Neuronal stem cell (in vitro differentiated cells): Measurements from ENCODE around the gene COX5A.

Source experiments
- DNase-seq: peaks from one replicate; pipeline ENCODE4 v3.0.0-alpha.2; 2013; ENCODE audit warnings: low spot score
- H2AFZ ChIP-seq: one replicate; pipeline ENCODE4 v1.6.1; 2013; ENCODE audit warnings: mild to moderate bottlenecking, low read length, inconsistent platforms
- H2AK5ac ChIP-seq: 2 replicates; pipeline ENCODE4 v1.6.1; 2013; ENCODE audit warnings: low read depth, mild to moderate bottlenecking, inconsistent platforms, low read length, moderate library complexity, mixed read lengths
- H2BK120ac ChIP-seq: 2 replicates; pipeline ENCODE4 v1.6.1; 2013; ENCODE audit warnings: low read depth, mild to moderate bottlenecking, inconsistent platforms, low read length, moderate library complexity, mixed read lengths
- H2BK12ac ChIP-seq: one replicate; pipeline ENCODE4 v1.6.1; 2013; ENCODE audit warnings: low read length, inconsistent platforms
- H2BK15ac ChIP-seq: 2 replicates; pipeline ENCODE4 v1.6.1; 2013; ENCODE audit warnings: mild to moderate bottlenecking, low read length, inconsistent platforms, mixed read lengths
- H2BK5ac ChIP-seq: one replicate; pipeline ENCODE4 v1.6.1; 2013; ENCODE audit warnings: inconsistent platforms, mild to moderate bottlenecking, low read length, moderate library complexity
- H3K14ac ChIP-seq: one replicate; pipeline ENCODE4 v1.6.1; 2013; ENCODE audit warnings: low read length, inconsistent platforms
- H3K18ac ChIP-seq: 2 replicates; pipeline ENCODE4 v1.6.1; 2013; ENCODE audit warnings: low read length, inconsistent platforms
- H3K23ac ChIP-seq: 2 replicates; pipeline ENCODE4 v1.6.1; 2013; ENCODE audit warnings: low read depth, mild to moderate bottlenecking, mixed read lengths, low read length, inconsistent platforms; ENCODE audit not compliant: poor library complexity
- H3K27ac ChIP-seq: replicated peaks from 3 replicates; pipeline ENCODE4 v1.5.1; 2013; ENCODE audit warnings: low read length, inconsistent platforms
- H3K27me3 ChIP-seq, 3 experiments: 2 replicates each; pipeline ENCODE4 v1.6.1; 2013; ENCODE audit warnings: low read length in 3 of 3, mild to moderate bottlenecking in 2 of 3, inconsistent platforms in 1 of 3, low read depth in 1 of 3, mixed read lengths in 1 of 3, moderate library complexity in 1 of 3; ENCODE audit not compliant: control insufficient read depth in 3 of 3, insufficient read depth in 3 of 3
- H3K36me3 ChIP-seq, 2 donors: replicated peaks in 1 of 2; 2 replicates each; pipeline ENCODE4 v1.6.1; 2013; ENCODE audit warnings: low read length in 2 of 2; ENCODE audit not compliant: control insufficient read depth in 2 of 2, insufficient read depth in 2 of 2
- H3K4ac ChIP-seq: 2 replicates; pipeline ENCODE4 v1.6.1; 2013; ENCODE audit warnings: inconsistent platforms, mild to moderate bottlenecking, low read length, moderate library complexity
- H3K4me1 ChIP-seq, 2 donors: 1 replicate in 1 of 2; 2 replicates in 1 of 2; pipeline ENCODE4 v1.6.1; 2013; ENCODE audit warnings: low read length in 2 of 2, low read depth in 1 of 2; ENCODE audit not compliant: control insufficient read depth in 2 of 2, insufficient read depth in 1 of 2
- H3K4me2 ChIP-seq: one replicate; pipeline ENCODE4 v1.6.1; 2013; ENCODE audit warnings: mild to moderate bottlenecking, low read length, inconsistent platforms; ENCODE audit not compliant: insufficient read depth, poor library complexity, severe bottlenecking
- H3K4me3 ChIP-seq, 2 donors: 2 replicates each; pipeline ENCODE4 v1.5.1; 2013; ENCODE audit warnings: low read length in 2 of 2, mild to moderate bottlenecking in 2 of 2, inconsistent platforms in 1 of 2, moderate library complexity in 1 of 2
- H3K79me1 ChIP-seq: one replicate; pipeline ENCODE4 v1.6.1; 2013; ENCODE audit warnings: low read depth, mild to moderate bottlenecking, inconsistent platforms, low read length, moderate library complexity
- H3K9ac ChIP-seq: one replicate; pipeline ENCODE4 v1.6.1; 2013; ENCODE audit warnings: mild to moderate bottlenecking, low read depth, low read length, inconsistent platforms; ENCODE audit not compliant: poor library complexity
- H3K9me3 ChIP-seq, 2 donors: replicated peaks in 1 of 2; 2 replicates each; pipeline versions ENCODE3 to v1.6.1; 2013; ENCODE audit warnings: low read length in 2 of 2, mild to moderate bottlenecking in 2 of 2, inconsistent platforms in 1 of 2, low read depth in 1 of 2, mixed read lengths in 1 of 2, moderate library complexity in 1 of 2; ENCODE audit not compliant: control insufficient read depth in 2 of 2, insufficient read depth in 1 of 2
- H4K8ac ChIP-seq: one replicate; pipeline ENCODE4 v1.6.1; 2013; ENCODE audit warnings: low read depth, mild to moderate bottlenecking, inconsistent platforms, low read length, moderate library complexity
- H4K91ac ChIP-seq: one replicate; pipeline ENCODE4 v1.6.1; 2013; ENCODE audit warnings: low read length, low read depth, mild to moderate bottlenecking, inconsistent platforms; ENCODE audit not compliant: poor library complexity
- WGBS, 2 donors: extraction: QIAGEN DNeasy Blood & Tissue Kit; methylation state at CpG; one replicate each; pipeline ENCODE4 v1.1.7; 2013; ENCODE audit warnings: missing lambda C conversion rate in 2 of 2, mixed read lengths in 1 of 2; ENCODE audit not compliant: insufficient read length in 2 of 2, insufficient replicate concordance in 1 of 2; ENCODE audit errors: extremely low coverage in 2 of 2; 5-methylcytosine and 5-hydroxymethylcytosine counted together

COX5A gene

DNA sequence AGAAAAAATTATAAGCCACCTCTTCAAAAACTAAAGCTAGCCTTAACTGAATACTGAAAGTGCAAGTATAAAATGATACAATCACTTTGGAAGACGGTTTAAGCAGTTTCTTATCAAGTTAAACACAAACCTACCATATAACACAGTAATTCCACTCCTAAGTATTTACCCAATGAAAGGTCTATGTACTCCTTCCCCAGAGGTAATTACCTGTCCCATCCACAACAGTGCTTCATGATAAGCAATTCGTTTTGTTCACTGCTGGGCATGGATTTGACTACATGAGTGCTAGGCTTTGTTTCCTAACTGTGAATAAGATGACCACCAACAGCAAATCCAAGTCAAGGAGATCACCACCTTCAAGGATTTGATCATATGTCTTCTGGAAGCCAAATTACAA is 4.3 kb downstream of the COX5A start:
- H3K79me1 ChIP-seq = peaks cover 3% of the 10 kb centered on the region
- H3K9ac ChIP-seq = no peak overlapping the region
- no peak overlapping the region for H3K23ac ChIP-seq
- no peaks in the 10 kb centered on the region for H3K27me3 ChIP-seq
- H2BK15ac ChIP-seq = no peak overlapping the region
- H3K4ac ChIP-seq = no peak overlapping the region
- H3K18ac ChIP-seq = no peak overlapping the region
- no peak overlapping the region for H3K4me3 ChIP-seq
- DNase-seq = no peak
- H3K27ac ChIP-seq = no peak overlapping the region
- H3K9me3 ChIP-seq = no peaks in the 10 kb centered on the region
- H4K91ac ChIP-seq = no peak overlapping the region
- H3K4me1 ChIP-seq = no peaks in the 10 kb centered on the region
- WGBS, 2 donors = no CpG with 5 or more reads among the region's 2 CpGs
- no peak overlapping the region for H2BK5ac ChIP-seq
- no peak overlapping the region for H3K14ac ChIP-seq
- no peak overlapping the region for H4K8ac ChIP-seq
- no peak overlapping the region for H2AFZ ChIP-seq
- peaks cover 4 to 55% of the 10 kb centered on the region in 2 donors for H3K36me3 ChIP-seq
- no peak overlapping the region for H3K4me2 ChIP-seq
- H2AK5ac ChIP-seq = no peak overlapping the region
- H2BK12ac ChIP-seq = no peak overlapping the region
- no peak overlapping the region for H2BK120ac ChIP-seq

DNA sequence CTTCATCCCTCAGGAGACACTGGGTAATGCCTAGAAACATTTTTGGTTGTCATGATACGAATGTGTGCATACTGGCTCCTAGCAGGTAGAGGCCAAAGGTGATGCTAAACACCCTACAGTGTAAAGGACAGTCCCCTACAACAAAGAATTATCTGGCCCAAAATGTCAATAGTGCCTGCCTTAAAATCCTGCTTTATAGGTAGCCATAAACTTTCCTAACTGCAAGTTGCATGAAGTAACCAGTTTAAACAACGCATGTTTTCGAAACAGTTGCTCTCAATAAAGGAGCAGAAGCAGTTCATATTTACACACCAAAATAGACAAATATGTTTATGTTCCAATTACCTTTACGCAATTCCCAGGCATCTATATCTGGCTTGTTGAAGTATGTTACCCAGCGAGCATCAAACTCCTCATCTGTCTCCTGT is 9.1 kb downstream of the COX5A start:
- no peaks in the 10 kb centered on the region for H3K27me3 ChIP-seq
- H3K4ac ChIP-seq = no peak overlapping the region
- peaks cover 6 to 78% of the 10 kb centered on the region in 2 donors for H3K36me3 ChIP-seq
- no peak overlapping the region for H2BK15ac ChIP-seq
- no peak overlapping the region for H3K4me3 ChIP-seq
- H2BK120ac ChIP-seq = no peak overlapping the region
- no peak overlapping the region for H3K27ac ChIP-seq
- H2BK5ac ChIP-seq = no peak overlapping the region
- H4K8ac ChIP-seq = no peak overlapping the region
- no peak for DNase-seq
- peaks cover 2% of the 10 kb centered on the region for H3K79me1 ChIP-seq
- H4K91ac ChIP-seq = no peak overlapping the region
- no peak overlapping the region for H3K9ac ChIP-seq
- H3K4me2 ChIP-seq = no peak overlapping the region
- WGBS, 2 donors = no CpG with 5 or more reads among the region's 5 CpGs
- no peak overlapping the region for H2BK12ac ChIP-seq
- no peak overlapping the region for H2AFZ ChIP-seq
- no peak overlapping the region for H3K14ac ChIP-seq
- no peak overlapping the region for H3K18ac ChIP-seq
- no peak overlapping the region for H3K23ac ChIP-seq
- H2AK5ac ChIP-seq = no peak overlapping the region
- H3K9me3 ChIP-seq = no peaks in the 10 kb centered on the region
- H3K4me1 ChIP-seq = no peaks in the 10 kb centered on the region

DNA sequence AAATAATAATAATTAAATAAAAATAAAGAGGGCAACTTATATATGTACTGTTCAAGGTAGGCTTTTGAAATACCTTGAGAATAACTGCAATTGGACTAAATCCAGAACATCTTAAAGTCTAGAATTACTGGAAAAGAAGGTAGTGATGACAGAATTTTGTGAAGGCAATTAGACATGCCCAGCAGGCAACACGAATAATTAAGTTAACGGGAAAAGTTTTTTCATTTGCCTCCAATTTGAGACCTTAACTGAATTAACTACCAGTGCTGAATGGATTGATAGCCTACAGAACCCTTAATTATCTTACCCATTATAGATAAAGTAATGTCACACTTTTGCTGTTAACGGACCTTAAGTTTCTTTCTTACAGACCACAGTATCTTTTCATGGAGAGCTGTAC is 13.3 kb downstream of the COX5A start:
- H3K36me3 ChIP-seq = peaks cover 14 to 89% of the 10 kb centered on the region in 2 donors

DNA sequence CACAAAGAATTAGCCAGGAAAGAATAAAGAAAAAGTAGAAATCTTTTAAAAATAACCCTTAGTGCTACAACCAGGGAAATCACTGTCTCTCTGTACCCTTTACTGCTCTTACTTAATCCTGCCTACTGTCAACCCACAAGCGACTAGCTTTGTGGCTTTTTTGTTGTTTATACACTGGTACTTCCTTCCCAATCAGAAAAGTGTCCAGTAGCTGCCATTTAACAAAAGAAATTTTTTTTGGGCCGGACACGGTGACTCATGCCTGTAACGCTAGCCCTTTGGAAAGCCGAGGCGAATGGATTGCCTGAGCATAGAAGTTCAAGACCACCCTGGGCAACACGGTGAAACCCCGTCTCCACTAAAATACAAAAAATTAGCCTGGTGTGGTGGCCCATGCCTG is 17.4 kb downstream of the COX5A start:
- Histone ChIP-seq H4K8ac (no peak overlapping the region), H3K27ac (no peak overlapping the region), H3K27me3 (no peaks in the 10 kb centered on the region), H2BK15ac (no peak overlapping the region), H3K4me3 (no peak overlapping the region), H3K9ac (no peak overlapping the region), H3K4me1 (no peaks in the 10 kb centered on the region), H2BK5ac (no peak overlapping the region), H2AK5ac (no peak overlapping the region), H3K4ac (no peak overlapping the region), H3K4me2 (no peak overlapping the region), H3K79me1 (no peaks in the 10 kb centered on the region), H3K9me3 (no peaks in the 10 kb centered on the region), H3K23ac (no peak overlapping the region), H3K36me3 (peaks cover 17 to 94% of the 10 kb centered on the region in 2 donors), H2AFZ (no peak overlapping the region), H4K91ac (no peak overlapping the region), H3K14ac (no peak overlapping the region), H2BK120ac (no peak overlapping the region), H2BK12ac (no peak overlapping the region), H3K18ac (no peak overlapping the region)
- WGBS, 2 donors = no CpG with 5 or more reads among the region's 8 CpGs
- no peak for DNase-seq

More for the DNA sequence above, 13.3 kb downstream of the COX5A start:
- Histone ChIP-seq H2AK5ac (no peak overlapping the region), H2AFZ (no peak overlapping the region), H2BK12ac (no peak overlapping the region), H2BK120ac (no peak overlapping the region), H3K27ac (no peak overlapping the region), H3K27me3 (no peaks in the 10 kb centered on the region), H3K9ac (no peak overlapping the region), H4K91ac (no peak overlapping the region), H3K4me1 (no peaks in the 10 kb centered on the region), H2BK5ac (no peak overlapping the region), H3K14ac (no peak overlapping the region), H2BK15ac (no peak overlapping the region), H3K9me3 (no peaks in the 10 kb centered on the region), H3K23ac (no peak overlapping the region), H3K79me1 (peaks cover 2% of the 10 kb centered on the region), H3K4me2 (no peak overlapping the region), H3K4me3 (no peak overlapping the region), H3K4ac (no peak overlapping the region), H3K18ac (no peak overlapping the region), H4K8ac (no peak overlapping the region)
- DNase-seq = no peak
- WGBS, 2 donors = no CpG with 5 or more reads among the region's 3 CpGs
